Hepatocyte (in vitro differentiated cells): ENCODE results near the gene SLC16A5.

ENCODE experiments used
- EZH2 ChIP-seq: fragments of 200-600 bp; sonication (generic); IDR thresholded peaks from 2 replicates; pipeline ENCODE4 v1.6.1; 2016; ENCODE audit warnings: antibody characterized with exemption, mild to moderate bottlenecking, borderline replicate concordance
- EZH2phosphoT487 ChIP-seq: fragments of 200-600 bp; sonication (generic); IDR thresholded peaks from one replicate; pipeline ENCODE4 v1.6.1; 2018; ENCODE audit warnings: antibody characterized with exemption, mild to moderate bottlenecking, low read depth, moderate library complexity; ENCODE audit not compliant: unreplicated experiment, severe bottlenecking
- TF ChIP-seq, protein P1 (sequence below): fragments of 200-600 bp; sonication (generic); IDR thresholded peaks from 2 replicates; pipeline ENCODE4 v1.5.1; 2016; ENCODE audit warnings: antibody characterized with exemption, mild to moderate bottlenecking; ENCODE audit not compliant: poor library complexity

GRCh38 chr17:75152523-75152921 is 64.8 kb downstream of the SLC16A5 start:
- TF ChIP-seq EZH2 (no peak), EZH2phosphoT487 (no peak)
- TF ChIP-seq, protein P1, sequence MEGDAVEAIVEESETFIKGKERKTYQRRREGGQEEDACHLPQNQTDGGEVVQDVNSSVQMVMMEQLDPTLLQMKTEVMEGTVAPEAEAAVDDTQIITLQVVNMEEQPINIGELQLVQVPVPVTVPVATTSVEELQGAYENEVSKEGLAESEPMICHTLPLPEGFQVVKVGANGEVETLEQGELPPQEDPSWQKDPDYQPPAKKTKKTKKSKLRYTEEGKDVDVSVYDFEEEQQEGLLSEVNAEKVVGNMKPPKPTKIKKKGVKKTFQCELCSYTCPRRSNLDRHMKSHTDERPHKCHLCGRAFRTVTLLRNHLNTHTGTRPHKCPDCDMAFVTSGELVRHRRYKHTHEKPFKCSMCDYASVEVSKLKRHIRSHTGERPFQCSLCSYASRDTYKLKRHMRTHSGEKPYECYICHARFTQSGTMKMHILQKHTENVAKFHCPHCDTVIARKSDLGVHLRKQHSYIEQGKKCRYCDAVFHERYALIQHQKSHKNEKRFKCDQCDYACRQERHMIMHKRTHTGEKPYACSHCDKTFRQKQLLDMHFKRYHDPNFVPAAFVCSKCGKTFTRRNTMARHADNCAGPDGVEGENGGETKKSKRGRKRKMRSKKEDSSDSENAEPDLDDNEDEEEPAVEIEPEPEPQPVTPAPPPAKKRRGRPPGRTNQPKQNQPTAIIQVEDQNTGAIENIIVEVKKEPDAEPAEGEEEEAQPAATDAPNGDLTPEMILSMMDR = no peak
